Left colon (tissue), 2 donors: Measurements from ENCODE around the gene INTS7. TPM values are rescaled to one million over a fixed set of nuclear protein-coding genes. Genes with fewer than 3 reads are reported as not detected.

Source experiments
- ATAC-seq: fragments of 200-7000 bp; cut with Tn5 transposase; one replicate; pipeline ENCODE4 v1.9.1; 2020; ENCODE audit warnings: mild to moderate bottlenecking, moderate library complexity
- DNase-seq, 2 donors: peaks; one replicate each; pipeline ENCODE4 v3.0.0-alpha.2; 2020
- intact Hi-C, 2 donors: fragments of 100-400 bp; cut with DNase I in 1 of 2; cut with micrococcal nuclease in 1 of 2; formaldehyde crosslinking; loops; one replicate each; pipeline versions ENCODE4 v1.11.2 to v1.14.0; 2022; cut with DNase I, micrococcal nuclease
- microRNA-seq, 2 donors: library from miRNA; unstranded; fragments of <30 nt; microRNA quantifications; one replicate each; pipeline versions ENCODE4 v1.1.0 to v1.2.0, GENCODE V29; 2020
- total RNA-seq, 2 donors: library from RNA; stranded (reverse); fragmentation: NEBNext Ultra II Directional; extraction: Animal tissue kit (Norgen Biotek cat#: 25700); gene quantifications; one replicate each; pipeline ENCODE4 v1.2.1, GENCODE V29; 2021
- donor health status: DM: no; HTN: no; CAD: no.
- donor health status: DM: yes; HTN: yes; CAD: no.

INTS7 gene
- total RNA-seq, 2 donors from 2014 or later, result 11.7 to 13.0 TPM

DNA sequence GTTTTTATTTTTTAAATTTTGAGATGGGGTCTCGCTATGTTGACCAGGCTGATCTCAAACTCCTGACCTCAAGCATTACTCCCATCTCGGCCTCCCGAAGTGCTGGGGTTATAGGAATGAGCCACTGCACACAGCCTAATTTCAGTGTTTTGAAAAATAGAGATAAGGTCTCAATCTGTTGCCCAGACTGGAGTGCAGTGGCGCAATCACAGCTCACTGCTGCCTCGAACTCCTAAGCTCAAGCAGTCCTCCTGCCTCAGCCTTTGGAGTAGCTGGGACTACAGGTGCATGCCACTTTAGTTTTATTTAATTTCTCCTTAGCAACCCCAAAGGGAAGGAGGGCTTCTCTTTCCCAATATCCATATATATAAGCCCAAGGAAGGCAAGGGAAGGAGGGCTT, 141.0 kb downstream of the INTS7 start:
- intact Hi-C loops, result no loop called here
- DNase-seq (no peak), ATAC-seq (no peak)

GRCh38 chr1:211893260-211893659, 142.1 kb downstream of the INTS7 start:
- ATAC-seq, result no peak
- DNase-seq, result no peak
- intact Hi-C loops, result no loop called here

DNA sequence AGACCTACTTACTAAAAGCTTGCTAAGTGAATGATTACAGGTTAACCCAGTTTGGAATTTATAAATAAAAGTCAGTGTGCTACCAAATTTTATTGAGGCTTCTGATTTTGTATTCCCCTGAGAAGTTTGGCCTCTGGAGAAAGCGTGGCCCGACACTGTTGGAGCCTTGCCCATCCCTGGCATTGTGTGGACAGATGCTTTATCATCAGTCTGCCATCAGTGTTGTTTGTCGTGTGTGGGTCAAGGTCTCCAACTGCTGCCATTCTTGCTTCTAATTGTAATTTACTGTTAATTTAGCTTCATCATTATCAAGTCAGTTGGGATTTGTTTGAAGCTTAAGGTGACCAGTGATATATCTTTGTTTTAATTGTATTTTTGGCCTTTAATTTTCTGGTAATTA, 142.8 kb downstream of the INTS7 start:
- no peak for ATAC-seq
- no peak for DNase-seq
- intact Hi-C loops, result no loop called here

GRCh38 chr1:211891708-211892107, 143.6 kb downstream of the INTS7 start:
- DNase-seq, result no peak
- intact Hi-C loops, result no loop called here
- peak; percentile 52 for ATAC-seq

Small RNA genes lying within 50 kb of the gene (microRNA-seq; reads per million reads assigned to microRNA genes)
- gene MIR3122, result 0 reads per million in 2 donors

Other genes with a start within 250 kb of the INTS7 start
- gene LPGAT1, start 204.8 kb downstream of the INTS7 start, total RNA-seq, result 10 to 100 TPM; 30.9 to 46.0 TPM
- 1 to 10 TPM; 1.7 to 4.1 TPM for gene DTL, start 191 bp upstream of the INTS7 start, total RNA-seq
- gene PPP2R5A, start 249.9 kb upstream of the INTS7 start, total RNA-seq, result 10 to 100 TPM; 61.0 to 69.5 TPM